CD4-positive, alpha-beta T cell treated with Interleukin-6 for 4 hours (primary cell): ENCODE data around the gene MUC7.
A peak's percentile ranks its signal among the peaks of the same experiment; 100 is the strongest.
"Not testable (repeated sequence)": the region's sequence is repeated elsewhere in the genome, so short reads cannot be mapped to it uniquely, and the experiment has no call there.

Experiments
- DNase-seq: peaks from one replicate; pipeline ENCODE4 v3.0.0-alpha.2; 2020; ENCODE audit warnings: mixed read lengths

Gene MUC7

DNA sequence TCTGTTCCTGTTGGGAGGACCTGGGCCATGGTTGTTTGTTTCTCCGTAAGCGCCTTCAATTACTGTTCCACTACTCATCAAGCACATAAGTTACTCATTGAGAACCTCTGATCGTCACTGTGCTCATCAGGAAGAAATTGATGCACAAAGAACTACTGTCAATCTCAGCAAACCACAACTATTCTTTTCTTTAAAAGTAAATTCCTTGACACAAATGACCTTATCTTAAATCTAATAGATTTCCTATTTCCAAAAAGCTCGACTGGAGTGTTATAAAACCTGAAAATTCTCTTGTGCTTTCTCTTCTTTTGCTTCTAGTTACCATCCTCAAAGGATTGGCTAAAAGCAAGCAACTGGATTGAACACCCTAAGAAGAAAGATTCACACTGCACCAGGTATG, at the start of gene MUC7:
Gene MUC7, plus strand, starts transcription at position 301 of the 400 bp plus-strand sequence. CDS start 1,825 bp downstream, outside the sequence.
- DNase-seq = no peak

DNA sequence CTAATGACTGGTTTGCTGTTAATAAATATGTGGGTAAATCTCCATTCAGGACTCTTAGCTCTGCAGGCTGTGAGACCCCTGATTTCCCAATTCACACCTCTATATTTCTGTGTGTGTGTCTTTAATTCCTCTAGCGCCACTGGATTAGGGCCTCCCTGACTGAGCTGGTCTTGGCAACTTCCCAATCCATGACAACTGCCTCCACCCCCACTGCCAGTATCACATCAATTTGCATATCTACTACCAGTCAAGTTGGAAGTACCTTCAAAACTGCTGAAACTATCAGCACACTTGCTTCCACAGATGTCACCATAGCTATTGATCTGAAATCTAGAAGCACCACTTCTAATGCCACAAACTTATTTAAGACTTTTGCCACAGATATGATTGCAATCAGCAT, 46.7 kb upstream of the MUC7 start:
- DNase-seq = no peak

DNA sequence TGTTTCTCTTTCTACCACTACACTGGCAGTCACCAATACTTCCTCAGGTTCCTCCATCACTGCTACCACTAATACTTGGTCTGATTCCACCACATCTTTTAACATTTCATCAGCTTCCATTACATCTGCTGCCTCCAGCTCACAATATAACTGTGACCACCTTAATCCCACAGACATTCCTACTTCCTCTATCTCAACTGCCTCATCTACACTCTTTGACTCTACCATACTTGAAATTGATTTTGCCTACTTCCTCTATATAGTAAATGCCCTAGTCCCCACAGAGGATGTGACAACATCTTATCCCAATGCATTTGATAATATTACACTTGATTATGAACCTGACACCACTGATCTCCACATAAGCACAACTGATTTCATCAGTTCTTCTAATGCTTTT, 45.2 kb upstream of the MUC7 start:
- no peak for DNase-seq

DNA sequence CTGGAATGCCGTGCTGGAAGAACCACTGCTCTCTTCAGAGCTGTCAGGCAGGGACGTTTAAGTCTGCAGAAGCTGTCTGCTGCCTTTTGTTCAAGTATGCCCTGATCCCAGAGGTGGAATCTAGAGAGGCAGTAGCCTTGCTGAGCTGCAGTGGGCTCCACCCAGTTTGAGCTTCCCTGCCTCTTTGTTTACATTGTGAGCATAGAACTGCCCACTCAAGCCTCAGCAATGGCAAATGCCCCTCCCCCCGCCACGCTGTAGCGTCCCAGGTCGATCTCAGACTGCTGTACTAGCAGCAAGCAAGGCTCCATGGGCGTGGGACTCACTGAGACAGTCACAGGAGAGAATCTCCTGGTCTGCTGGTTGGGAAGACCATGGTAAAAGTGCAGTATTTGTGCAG, 34.8 kb upstream of the MUC7 start:
- no peak for DNase-seq

DNA sequence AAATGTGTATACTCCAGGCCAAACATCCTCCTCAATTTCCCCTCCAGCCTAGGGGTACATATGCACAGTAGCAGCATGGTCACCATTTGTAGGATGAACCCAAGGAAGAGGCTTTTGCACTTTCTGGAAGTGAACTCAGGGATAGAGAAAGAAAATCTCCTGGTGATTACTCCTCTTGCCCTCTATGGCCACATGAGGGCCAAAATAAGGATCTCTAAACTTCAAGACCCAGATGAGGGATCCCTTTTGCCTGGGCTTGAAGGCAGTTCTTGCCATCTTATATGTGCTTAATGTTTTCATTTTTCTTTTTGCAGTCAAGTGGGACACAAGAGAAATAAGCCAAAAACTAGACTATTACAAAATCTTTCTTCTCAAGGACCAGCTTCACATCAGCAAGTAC, 29.5 kb upstream of the MUC7 start:
- no peak for DNase-seq

DNA sequence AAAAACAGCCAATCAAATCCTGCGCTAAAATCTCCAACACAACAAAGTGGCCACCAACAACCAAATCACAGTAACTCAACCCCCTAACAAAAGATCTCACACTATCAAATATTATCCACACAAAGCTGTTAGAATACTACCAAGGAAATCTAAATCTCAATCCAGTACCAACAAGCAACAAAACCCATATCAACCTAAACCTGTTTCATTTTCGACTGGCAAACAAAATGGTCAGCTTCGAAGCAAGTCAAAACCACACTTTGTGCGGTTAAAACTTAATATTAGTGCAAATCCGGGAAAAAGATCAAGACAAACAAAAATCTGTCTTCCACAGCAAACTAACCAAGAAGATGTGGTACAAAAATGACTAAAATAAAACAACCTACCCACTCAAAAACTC, 28.7 kb upstream of the MUC7 start:
- no peak for DNase-seq

DNA sequence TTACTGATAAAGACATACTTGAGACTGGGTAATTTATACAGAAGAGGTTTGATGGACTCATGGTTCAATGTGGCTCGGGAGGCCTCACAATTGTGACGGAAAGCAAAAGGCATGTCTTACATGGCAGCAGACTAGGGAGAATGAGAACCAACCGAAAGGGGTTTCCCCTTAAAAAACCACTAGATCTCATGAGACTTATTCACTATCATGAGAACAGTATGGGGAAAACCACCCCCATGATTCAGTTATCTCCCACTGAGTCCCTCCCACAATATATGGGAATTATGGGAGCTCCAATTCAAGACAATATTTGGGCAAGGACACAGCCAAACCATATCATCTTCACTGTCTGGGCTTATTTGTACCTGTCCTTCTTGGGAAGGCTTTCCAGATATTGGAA, 22.8 kb upstream of the MUC7 start:
- DNase-seq = no peak

DNA sequence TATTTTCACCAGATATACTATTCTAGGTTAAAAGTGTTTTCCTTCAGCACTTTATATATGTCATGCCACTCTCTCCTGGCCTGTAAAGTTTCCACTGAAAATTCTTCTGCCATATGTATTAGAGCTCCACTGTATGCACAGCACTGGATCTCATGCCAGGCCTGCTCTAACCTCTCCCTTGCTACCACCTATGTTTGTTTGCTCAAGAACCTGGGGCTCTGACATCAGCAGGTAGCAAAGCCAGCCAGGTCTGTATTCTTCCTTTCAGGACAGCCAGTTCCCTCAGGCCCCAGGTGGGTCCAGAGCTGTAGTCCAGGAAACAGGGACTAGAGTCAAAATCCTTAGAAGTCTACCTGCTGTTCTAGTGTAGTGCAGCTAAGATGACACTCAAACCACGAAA, 19.1 kb upstream of the MUC7 start:
- DNase-seq = no peak

DNA sequence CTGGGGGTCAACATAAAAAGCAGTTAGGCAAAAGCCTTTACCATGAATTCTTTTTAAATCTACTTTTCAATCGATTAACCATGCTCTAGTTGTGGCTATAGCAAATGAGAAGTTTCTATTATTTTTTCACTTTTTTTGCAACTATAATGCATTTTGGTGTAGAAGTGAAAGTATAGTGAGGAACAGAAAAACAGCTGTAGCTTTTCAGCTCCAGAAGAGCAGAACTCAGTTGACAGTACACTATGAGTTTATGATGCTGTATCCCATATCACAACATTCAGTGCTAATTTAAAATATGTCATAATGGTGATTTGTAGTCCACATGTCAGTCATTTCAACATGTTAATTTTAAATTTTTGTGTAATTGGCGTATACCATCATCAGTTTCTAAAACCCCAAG, 8.7 kb upstream of the MUC7 start:
- DNase-seq = no peak

DNA sequence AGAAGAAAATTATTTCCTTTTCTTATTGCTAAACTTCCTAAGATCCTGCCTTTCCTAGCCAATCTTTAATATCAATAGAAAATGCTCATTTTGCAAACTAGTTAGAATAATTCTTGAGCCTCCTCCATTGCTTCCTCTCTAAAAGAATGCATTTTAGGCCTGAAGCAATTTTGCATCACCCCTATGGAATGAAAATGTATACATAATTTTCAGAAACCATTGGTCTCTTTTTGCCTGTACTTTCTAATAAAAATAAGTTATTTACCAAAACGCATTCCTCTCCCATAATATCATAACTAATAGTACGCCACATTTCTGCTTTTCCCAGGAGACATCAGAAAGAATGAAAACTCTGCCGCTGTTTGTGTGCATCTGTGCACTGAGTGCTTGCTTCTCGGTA, 1.7 kb downstream of the MUC7 start:
- DNase-seq = no peak

DNA sequence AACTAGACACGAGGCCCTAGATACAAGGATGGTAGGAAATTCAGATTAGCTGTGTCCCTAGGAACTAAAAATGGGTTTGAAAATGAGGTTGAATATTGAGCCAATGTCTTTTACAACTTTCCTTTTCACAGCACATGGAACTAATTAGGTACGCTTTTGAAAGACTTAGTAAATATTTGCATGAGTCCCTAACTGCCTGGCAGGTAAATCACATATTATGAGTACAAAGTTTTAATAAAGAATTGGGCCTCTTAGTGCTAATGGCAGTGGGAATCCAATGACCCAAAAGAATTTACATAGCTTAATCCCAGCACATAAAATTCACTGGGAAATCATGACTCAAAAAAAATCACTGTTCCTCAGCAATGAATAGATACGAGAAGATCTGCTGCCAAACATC, 16.8 kb downstream of the MUC7 start:
- no peak for DNase-seq

DNA sequence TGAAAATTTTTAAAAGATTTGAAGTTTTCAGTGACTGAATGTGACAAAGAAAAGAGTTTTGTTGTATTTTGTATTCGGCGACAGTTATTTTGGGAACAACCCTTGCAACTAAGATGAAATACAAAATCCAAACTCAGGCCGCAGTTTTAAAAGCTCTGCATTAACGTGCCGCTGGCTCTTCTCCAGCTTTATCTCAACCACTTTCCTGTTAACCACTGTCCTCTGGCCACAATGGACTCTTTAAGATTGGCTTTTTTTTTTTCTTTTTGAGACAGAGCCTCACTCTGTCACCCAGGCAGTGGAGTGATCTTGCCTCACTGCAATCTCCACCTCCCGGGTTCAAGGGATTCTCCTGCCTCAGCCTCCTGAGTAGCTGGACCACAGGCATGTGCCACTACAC, 24.2 kb downstream of the MUC7 start:
- no peak for DNase-seq

DNA sequence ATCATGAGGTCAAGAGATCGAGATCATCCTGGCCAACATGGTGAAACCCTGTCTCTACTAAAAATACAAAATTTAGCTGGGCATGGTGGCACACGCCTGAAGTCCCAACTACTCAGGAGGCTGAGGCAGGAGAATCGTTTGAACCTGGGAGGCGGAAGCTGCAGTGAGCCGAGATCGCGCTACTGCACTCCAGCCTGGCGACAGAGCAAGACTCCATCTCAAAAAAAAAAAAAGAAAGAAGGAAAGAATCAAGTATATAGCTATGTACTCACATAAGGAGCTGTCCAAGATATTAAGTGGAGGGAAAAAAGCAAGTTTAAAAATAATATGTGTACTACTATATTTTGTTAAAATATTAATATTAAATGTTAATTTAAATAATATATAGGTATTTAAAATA, 29.8 kb downstream of the MUC7 start:
- not testable (repeated sequence) for DNase-seq

DNA sequence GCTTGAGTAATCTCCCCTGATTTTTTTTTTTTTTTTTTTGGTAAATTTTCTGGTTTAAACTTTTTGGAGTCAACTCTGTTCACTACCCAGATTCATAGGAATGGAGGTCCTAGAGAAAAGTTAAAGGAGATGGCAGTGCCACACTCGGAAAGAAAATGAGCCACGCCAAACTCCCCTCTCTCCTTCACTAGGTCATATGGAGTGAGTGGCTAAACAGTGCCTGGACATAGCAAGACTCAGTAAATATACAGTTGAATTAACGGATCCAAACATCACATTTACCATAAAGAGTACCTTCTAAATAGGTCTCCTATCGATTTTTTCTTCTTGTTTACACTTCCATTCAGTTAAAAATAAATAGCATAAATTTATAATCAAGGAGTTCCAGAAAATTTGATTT, 32.7 kb downstream of the MUC7 start:
- DNase-seq = no peak

DNA sequence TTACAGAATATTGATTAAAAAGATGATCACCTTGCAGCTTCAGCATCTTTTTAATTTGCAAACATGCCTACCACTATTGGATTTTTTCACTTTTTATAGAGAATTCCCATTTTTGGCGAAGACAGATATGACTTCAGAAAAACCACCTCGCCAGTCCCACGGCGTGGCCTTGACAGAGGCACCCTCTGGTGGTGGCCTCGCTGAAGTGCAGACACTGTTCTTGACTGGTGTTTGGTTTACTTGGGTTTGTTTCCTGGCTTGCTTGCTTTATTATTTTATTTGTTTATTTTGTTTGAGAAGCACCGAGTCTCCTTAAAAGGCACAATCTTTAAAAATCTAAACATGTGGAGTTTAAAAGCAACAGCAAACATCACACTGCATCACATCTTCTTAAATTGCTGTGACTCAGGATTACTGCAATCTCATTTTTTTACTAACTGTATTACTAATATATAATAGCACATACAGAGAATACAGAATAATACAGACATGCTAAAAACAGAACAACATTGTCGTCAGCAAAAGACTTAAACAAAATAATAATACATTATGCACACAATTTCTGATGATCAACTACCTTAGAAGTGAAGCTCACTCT, 33.3 kb downstream of the MUC7 start:
- DNase-seq = peak; percentile 50

DNA sequence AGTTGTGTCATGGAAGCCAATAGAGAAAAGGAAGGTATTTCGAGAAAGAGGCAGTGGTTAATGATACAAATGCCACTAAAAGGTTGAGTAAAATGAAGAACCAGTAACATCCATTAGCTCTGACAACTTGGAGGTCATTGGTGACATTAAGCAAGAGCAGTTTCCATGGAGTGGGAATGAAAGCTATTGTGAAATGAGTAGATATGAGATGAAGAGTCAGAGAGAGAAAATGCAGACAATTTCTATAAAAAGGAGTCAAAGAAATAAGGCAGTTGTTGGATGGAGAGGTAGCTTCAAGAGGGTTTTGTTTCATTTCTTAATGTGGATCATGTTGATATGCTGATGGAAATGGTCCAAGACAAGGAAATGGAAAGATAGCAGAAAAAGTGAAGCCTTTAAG, 36.8 kb downstream of the MUC7 start:
- no peak for DNase-seq

DNA sequence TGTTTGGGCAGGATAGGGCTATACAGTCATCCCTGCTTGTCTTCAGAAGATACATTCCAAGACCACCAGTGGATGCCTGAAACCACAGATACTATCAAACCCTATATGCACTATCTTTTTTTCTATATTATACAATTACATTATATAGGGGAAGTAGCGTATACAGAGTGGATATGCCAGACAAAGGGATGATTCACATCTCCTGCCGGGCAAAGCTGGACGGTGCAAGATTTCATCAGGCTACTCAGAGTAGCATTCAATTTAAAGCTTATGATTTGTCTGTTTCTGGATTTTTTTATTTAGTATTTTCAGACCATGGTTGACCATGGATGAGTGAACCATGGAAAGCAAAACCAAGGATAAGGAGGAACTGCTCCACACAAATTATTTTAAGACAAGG, 39.4 kb downstream of the MUC7 start:
- DNase-seq = no peak

DNA sequence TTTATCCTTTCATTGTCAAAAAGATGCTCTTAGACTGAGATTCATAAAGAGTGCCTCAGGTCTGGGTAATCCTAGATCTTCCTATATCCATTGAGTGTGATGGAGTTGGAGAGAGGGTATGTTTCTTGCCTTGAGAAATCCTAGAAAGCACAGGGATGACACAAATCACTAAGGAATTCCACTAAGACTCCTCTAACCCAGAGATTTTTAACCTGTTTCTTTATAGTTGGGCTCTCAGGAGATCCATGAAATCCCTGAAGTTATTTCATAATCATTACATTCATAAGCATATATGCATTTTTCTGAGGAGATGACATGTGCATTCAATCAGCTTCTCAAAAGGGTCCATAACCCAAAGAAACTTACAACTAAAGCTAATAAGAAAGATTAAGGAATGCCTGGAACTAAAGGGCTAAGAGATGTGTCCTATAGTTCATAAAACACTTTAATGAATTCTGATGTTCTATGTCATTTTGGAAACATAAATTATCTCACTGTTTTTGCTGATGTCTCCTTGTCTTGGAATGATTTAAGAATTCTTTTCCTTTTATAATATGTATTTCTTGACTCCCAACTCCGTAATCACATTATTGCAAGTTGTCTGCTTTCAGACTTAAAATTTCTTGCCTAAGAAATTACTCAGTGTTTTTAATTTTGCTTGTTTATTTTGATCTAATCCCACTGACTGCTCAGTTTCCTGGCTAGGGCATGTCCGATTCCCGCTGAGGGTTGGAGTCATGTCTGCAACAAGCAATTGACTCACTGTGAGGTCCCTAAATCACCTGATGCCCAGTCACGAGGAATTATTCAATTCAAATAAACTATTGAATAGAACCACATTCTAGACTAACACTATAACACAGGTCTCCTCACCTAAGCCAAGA, 43.6 kb downstream of the MUC7 start:
- no peak for DNase-seq

DNA sequence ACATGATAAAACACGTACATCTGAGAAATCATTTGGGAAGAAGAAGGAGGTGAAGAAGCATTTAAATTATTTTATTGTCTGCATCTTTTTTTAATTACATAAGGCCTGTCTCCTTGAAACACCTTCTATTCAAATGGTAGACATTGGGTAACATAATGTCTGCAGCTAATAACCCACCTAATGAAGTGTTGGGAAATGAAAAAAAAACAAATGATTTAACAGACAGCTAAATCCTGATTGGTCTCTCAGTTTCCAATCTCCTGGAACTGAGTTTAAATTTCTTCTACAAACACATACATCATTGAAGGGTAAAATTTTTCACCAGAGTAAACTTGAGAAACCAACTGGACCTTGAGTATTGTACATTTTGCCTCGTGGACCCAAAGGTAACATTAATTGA, 46.3 kb downstream of the MUC7 start, which contains the start of gene AMTN:
Gene AMTN, plus strand, starts transcription at position 301 of the 400 bp plus-strand sequence. CDS start 209 bp downstream, outside the sequence.
- no peak for DNase-seq

DNA sequence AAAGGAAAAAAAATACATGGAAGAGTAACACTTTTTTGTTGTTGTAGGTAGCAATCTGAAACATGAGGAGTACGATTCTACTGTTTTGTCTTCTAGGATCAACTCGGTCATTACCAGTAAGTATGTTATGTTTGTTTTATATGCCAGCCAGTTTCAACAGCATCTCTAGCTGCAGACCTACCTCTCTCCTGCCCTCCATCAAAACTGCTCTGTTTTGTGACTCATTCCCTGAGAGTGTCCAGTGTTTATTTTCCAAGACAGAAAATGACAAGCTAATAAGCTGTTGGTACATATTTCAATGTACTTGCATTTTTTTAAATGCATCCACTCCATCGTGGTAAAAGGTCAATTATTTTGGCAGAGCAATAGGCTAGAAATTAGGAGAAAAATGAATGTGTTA, 46.7 kb downstream of the MUC7 start:
- no peak for DNase-seq

DNA sequence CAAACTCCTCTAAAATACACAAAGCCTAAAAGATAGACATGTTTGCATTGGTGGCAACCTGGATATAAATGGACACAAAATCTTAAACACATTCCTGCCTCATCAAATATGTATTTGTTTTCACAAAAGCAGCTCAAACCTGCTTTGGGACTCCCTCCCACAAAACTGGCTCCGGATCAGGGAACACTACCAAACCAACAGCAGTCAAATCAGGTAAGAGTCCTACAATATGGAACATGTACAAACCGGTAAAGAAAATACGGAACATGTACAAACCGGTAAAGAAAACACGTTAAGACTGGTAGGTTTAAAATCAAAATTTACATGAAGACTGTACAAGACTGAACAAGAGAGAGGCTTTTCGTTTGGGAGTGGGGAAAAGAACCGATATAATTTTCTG, 50.6 kb downstream of the MUC7 start:
- DNase-seq = no peak

DNA sequence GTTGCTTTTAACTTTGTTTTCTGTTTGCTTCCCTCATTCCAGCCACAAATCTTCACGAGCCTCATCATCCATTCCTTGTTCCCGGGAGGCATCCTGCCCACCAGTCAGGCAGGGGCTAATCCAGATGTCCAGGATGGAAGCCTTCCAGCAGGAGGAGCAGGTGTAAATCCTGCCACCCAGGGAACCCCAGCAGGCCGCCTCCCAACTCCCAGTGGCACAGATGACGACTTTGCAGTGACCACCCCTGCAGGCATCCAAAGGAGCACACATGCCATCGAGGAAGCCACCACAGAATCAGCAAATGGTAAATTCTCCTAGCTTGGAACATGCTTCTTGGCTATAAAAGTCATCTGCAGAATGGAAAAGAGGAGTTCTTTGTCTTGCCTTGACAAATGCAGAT, 59.0 kb downstream of the MUC7 start:
- no peak for DNase-seq

DNA sequence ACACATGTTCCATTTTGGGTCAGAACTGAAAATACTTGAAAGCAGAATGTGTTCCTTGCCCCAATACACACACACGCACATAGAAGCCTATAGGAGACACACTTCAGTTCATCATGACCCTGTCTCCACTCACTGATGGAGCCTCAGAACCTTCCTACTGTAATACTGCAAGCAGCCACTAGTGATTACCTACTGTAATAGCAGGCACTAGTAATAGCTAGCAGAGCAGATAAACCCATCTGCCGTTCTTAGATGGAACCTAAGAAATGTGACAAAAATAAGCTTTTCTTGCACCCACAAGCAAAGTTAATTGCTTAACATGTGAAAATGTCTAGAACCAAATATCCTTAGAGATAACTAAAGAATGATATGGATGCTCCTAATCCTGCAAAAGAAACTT, 60.0 kb downstream of the MUC7 start:
- no peak for DNase-seq
